Measurements from ENCODE around the gene ZDHHC6. TPM values are rescaled to one million over a fixed set of nuclear protein-coding genes. Genes with fewer than 3 reads are reported as not detected.

ZDHHC6 gene
- total and polyA plus RNA-seq, 2 of the 8 experiments (the other 6 are each of a cell fraction or from before 2014, with no cell fraction given), result 13.6 to 27.4 TPM

DNA sequence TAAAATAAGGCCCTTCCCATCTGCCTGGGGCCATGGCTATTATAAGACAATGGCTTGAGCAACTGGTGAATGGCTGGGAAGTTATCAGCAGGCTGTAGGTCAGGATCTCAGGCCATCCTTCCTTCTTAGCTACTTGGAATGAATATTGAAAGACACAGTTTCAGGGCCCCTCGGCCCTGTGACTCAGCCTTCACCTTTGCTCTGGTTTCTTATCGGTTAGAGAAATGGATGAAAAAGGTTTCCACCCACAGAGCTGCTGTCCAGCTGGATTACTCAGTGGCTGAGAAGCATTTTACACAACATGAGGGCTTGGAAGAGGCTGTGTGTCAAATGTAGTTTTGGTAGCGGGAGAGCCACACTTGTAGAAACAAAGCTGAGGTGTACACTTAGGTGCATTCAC lies 63.4 kb downstream of the ZDHHC6 start:
- H2BK5ac ChIP-seq (ENCODE audit: low read depth, low read length), result no peak overlapping the region
- H4K91ac ChIP-seq (replicated peaks; ENCODE audit: insufficient read length, low read length), result no peak overlapping the region
- H3K23ac ChIP-seq (ENCODE audit: insufficient read length), result no peak overlapping the region
- no peak overlapping the region for H3K56ac ChIP-seq (replicated peaks; ENCODE audit: insufficient read length, low read depth, low read length)
- 86% methylated on average over 3 of the region's 3 CpGs; no CpG with 5 or more reads in 1 of the 2 experiments for WGBS, 2 experiments (ENCODE audit: extremely low coverage in 1 of 2, insufficient coverage in 1 of 2, insufficient read length in 1 of 2, insufficient replicate concordance in 2 of 2, low coverage in 1 of 2, low lambda C conversion rate in 2 of 2, missing lambda C conversion rate in 1 of 2)
- H3K36me3 ChIP-seq (ENCODE audit: control insufficient read depth in 2 of 4, insufficient read depth in 4 of 4, low read length in 3 of 4), result no peaks in the 10 kb centered on the region
- DNase-seq (ENCODE audit: low read depth in 1 of 2, low spot score in 2 of 2), result no peak
- H2AK5ac ChIP-seq (ENCODE audit: low read depth, low read length), result no peak overlapping the region
- H2BK12ac ChIP-seq (ENCODE audit: low read depth, low read length), result no peak overlapping the region
- no peaks in the 10 kb centered on the region for H3K79me2 ChIP-seq (ENCODE audit: control insufficient read depth in 1 of 2, insufficient read depth in 2 of 2, low read length in 2 of 2)
- ChIA-PET POLR2A (ENCODE audit: partially characterized antibody) (interaction anchor here (1.2 kb wide), 1 partner anchor 8 kb away, joined by 3 read pairs; no protein-coding TSS in a partner anchor), CTCF (ENCODE audit: partially characterized antibody) (interaction anchor here (0.6 to 1.2 kb wide), 3 partner anchors 33 to 486 kb away, joined by 3 to 4 read pairs (median 3); no protein-coding TSS in a partner anchor)
- H2BK15ac ChIP-seq (ENCODE audit: low read length), result no peak overlapping the region
- no peak overlapping the region for H3K14ac ChIP-seq (ENCODE audit: insufficient read length)
- H3K27me3 ChIP-seq (replicated peaks in 1 of 4; ENCODE audit: control insufficient read depth in 3 of 4, extremely low read depth in 1 of 4, insufficient read depth in 3 of 4, low read length in 3 of 4), result no peaks in the 10 kb centered on the region
- no peak overlapping the region for H4K8ac ChIP-seq (ENCODE audit: extremely low read depth, insufficient read depth, low read length)
- no peaks in the 10 kb centered on the region for H3K9me3 ChIP-seq (ENCODE audit: insufficient read depth in 2 of 2, low read depth in 1 of 2, low read length in 1 of 2)
- H3K23me2 ChIP-seq (ENCODE audit: low read depth, low read length), result no peaks in the 10 kb centered on the region
- H3K4me2 ChIP-seq (ENCODE audit: insufficient read depth in 1 of 2, low read depth in 2 of 2, low read length in 2 of 2), result no peak overlapping the region
- H2BK20ac ChIP-seq (ENCODE audit: low read length), result no peak overlapping the region
- no peak overlapping the region for H2BK120ac ChIP-seq (replicated peaks; ENCODE audit: low read depth, low read length)
- no peaks in the 10 kb centered on the region for H4K20me1 ChIP-seq (replicated peaks in 1 of 2; ENCODE audit: control insufficient read depth in 1 of 2, insufficient read depth in 2 of 2, low read length in 2 of 2)
- H3K9ac ChIP-seq (replicated peaks in 1 of 4; ENCODE audit: extremely low read depth in 1 of 4, low read depth in 3 of 4, low read length in 3 of 4), result no peak overlapping the region
- no peaks in the 10 kb centered on the region for H3K79me1 ChIP-seq (ENCODE audit: low read depth, low read length)
- no peak overlapping the region for H4K5ac ChIP-seq (ENCODE audit: insufficient read length, low read depth, low read length)
- H3K4me3 ChIP-seq (ENCODE audit: extremely low read depth in 1 of 4, insufficient read depth in 2 of 4, low read depth in 3 of 4, low read length in 4 of 4), result no peak overlapping the region
- H3K18ac ChIP-seq (ENCODE audit: extremely low read depth, low read length), result no peak overlapping the region
- FAIRE-seq, result no peak
- no peak overlapping the region for H2AFZ ChIP-seq (ENCODE audit: low read length)
- H3K4me1 ChIP-seq (replicated peaks in 1 of 4; ENCODE audit: control insufficient read depth in 3 of 4, insufficient read depth in 4 of 4, low read length in 3 of 4), result no peaks in the 10 kb centered on the region
- H3K4ac ChIP-seq (replicated peaks; ENCODE audit: insufficient read length, low read depth, low read length), result no peak overlapping the region
- no peak overlapping the region for H3K27ac ChIP-seq (ENCODE audit: low read depth, low read length)
- no peak for TF ChIP-seq SP2 (IDR thresholded peaks at IDR 0.05; ENCODE audit: low read length)
- no peak for TF ChIP-seq SUZ12 (IDR thresholded peaks at IDR 0.05; ENCODE audit: low read length)
- TF ChIP-seq JUN (IDR thresholded peaks at IDR 0.05; ENCODE audit: low read depth, low read length), result no peak
- no peak for TF ChIP-seq BRCA1 (IDR thresholded peaks at IDR 0.05; ENCODE audit: low read depth, low read length)
- TF ChIP-seq RNF2 (IDR thresholded peaks at IDR 0.05; ENCODE audit: borderline replicate concordance, low read depth, low read length, missing control alignments, poor library complexity, severe bottlenecking), result no peak
- TF ChIP-seq BCL11A (IDR thresholded peaks at IDR 0.05; ENCODE audit: low read depth in 2 of 2, low read length in 2 of 2), result no peak
- TF ChIP-seq RFX5 (IDR thresholded peaks at IDR 0.05; ENCODE audit: borderline replicate concordance, low read depth, low read length), result no peak
- TF ChIP-seq TAF7 (optimal IDR thresholded peaks at IDR 0.05; ENCODE audit: borderline replicate concordance, low read depth, low read length), result no peak
- no peak for TF ChIP-seq RAD21 (IDR thresholded peaks at IDR 0.05 in 1 of 2, conservative IDR thresholded peaks at IDR 0.05 in 1 of 2; ENCODE audit: low read depth in 2 of 2, low read length in 2 of 2)
- TF ChIP-seq, protein P1, sequence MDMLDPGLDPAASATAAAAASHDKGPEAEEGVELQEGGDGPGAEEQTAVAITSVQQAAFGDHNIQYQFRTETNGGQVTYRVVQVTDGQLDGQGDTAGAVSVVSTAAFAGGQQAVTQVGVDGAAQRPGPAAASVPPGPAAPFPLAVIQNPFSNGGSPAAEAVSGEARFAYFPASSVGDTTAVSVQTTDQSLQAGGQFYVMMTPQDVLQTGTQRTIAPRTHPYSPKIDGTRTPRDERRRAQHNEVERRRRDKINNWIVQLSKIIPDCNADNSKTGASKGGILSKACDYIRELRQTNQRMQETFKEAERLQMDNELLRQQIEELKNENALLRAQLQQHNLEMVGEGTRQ (IDR thresholded peaks at IDR 0.05; ENCODE audit: low read length), result no peak
- TF ChIP-seq KDM1A (IDR thresholded peaks at IDR 0.05; ENCODE audit: borderline replicate concordance, low read length), result no peak
- TF ChIP-seq, protein P2, sequence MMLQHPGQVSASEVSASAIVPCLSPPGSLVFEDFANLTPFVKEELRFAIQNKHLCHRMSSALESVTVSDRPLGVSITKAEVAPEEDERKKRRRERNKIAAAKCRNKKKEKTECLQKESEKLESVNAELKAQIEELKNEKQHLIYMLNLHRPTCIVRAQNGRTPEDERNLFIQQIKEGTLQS (IDR thresholded peaks at IDR 0.05; ENCODE audit: insufficient read depth, low read depth, low read length), result no peak

All from H1 (cell line).